GM21529 (cell line): ENCODE measurements around the gene ZNF724.
A peak's percentile ranks its signal among the peaks of the same experiment; 100 is the strongest.
"Not testable (repeated sequence)": the region's sequence is repeated elsewhere in the genome, so short reads cannot be mapped to it uniquely, and the experiment has no call there.

Experiments used
- ATAC-seq: cut with Tn5 transposase; IDR thresholded peaks from one replicate; pipeline ENCODE4 v1.9.1; 2021; ENCODE audit not compliant: unreplicated experiment

Gene ZNF724

GRCh38 chr19:23249911-23250649 lies at the start of gene ZNF724:
TSS of gene ZNF724 (minus strand) at chr19:23250394. CDS start at chr19:23250242, 152 bp downstream.
- peak; percentile 99 for ATAC-seq

- ATAC-seq = no peak
These were observed 43.9 kb upstream of the ZNF724 start for GRCh38 chr19:23294141-23294540.

GRCh38 chr19:23289966-23290365 lies 39.8 kb upstream of the ZNF724 start:
- not testable (repeated sequence) for ATAC-seq

- ATAC-seq = no peak
These were observed 37.4 kb upstream of the ZNF724 start for GRCh38 chr19:23287620-23288019.

- ATAC-seq = no peak
These were observed 36.3 kb upstream of the ZNF724 start for GRCh38 chr19:23286477-23286876.

GRCh38 chr19:23285948-23286347 lies 35.8 kb upstream of the ZNF724 start:
- ATAC-seq = no peak

GRCh38 chr19:23285326-23285725 lies 35.1 kb upstream of the ZNF724 start:
- ATAC-seq = not testable (repeated sequence)

- no peak for ATAC-seq
These were observed 33.7 kb upstream of the ZNF724 start for GRCh38 chr19:23283925-23284324.

GRCh38 chr19:23281663-23282276 lies 31.6 kb upstream of the ZNF724 start:
- no peak for ATAC-seq

GRCh38 chr19:23278118-23278517 lies 27.9 kb upstream of the ZNF724 start:
- ATAC-seq = not testable (repeated sequence)

- peak; percentile 99 for ATAC-seq
These were observed 23.6 kb upstream of the ZNF724 start for GRCh38 chr19:23273590-23274412.

- ATAC-seq = peak; percentile 6
These were observed 22.9 kb upstream of the ZNF724 start for GRCh38 chr19:23273022-23273589.

- no peak for ATAC-seq
These were observed 13.8 kb upstream of the ZNF724 start for GRCh38 chr19:23263870-23264590.

GRCh38 chr19:23263396-23263795 lies 13.2 kb upstream of the ZNF724 start:
- no peak for ATAC-seq

GRCh38 chr19:23262920-23263319 lies 12.7 kb upstream of the ZNF724 start:
- no peak for ATAC-seq

GRCh38 chr19:23261496-23262020 lies 11.4 kb upstream of the ZNF724 start:
- ATAC-seq = no peak

- ATAC-seq = no peak
These were observed 10.8 kb upstream of the ZNF724 start for GRCh38 chr19:23260956-23261355.

GRCh38 chr19:23259961-23260360 lies 9.8 kb upstream of the ZNF724 start:
- no peak for ATAC-seq

- ATAC-seq = no peak
These were observed 5.5 kb upstream of the ZNF724 start for GRCh38 chr19:23255700-23256099.

- ATAC-seq = no peak
These were observed 4.1 kb upstream of the ZNF724 start for GRCh38 chr19:23254141-23254910.
